Thymus (tissue), 11 donors: ENCODE results near the gene PRKCB. TPM values are rescaled to one million over a fixed set of nuclear protein-coding genes. Genes with fewer than 3 reads are reported as not detected.
A peak's percentile ranks its signal among the peaks of the same experiment; 100 is the strongest.
"Not testable (repeated sequence)": the region's sequence is repeated elsewhere in the genome, so short reads cannot be mapped to it uniquely, and the experiment has no call there.

Experiments used
- DNase-seq, 9 donors: peaks; one replicate each; pipeline ENCODE4 v3.0.0-alpha.2; 2013; ENCODE audit warnings: low spot score in 9 of 9, low read depth in 6 of 9, missing footprints in 1 of 9
- H3K27ac ChIP-seq, 2 donors: one replicate each; pipeline ENCODE4 v1.5.1; 2013; ENCODE audit warnings: control low read depth in 1 of 2, low read depth in 1 of 2, low read length in 1 of 2, mild to moderate bottlenecking in 1 of 2, moderate library complexity in 1 of 2
- H3K27me3 ChIP-seq, 2 donors: one replicate each; pipeline ENCODE4 v1.5.1; 2013; ENCODE audit warnings: low read length in 1 of 2; ENCODE audit not compliant: control insufficient read depth in 2 of 2, insufficient read depth in 1 of 2
- H3K36me3 ChIP-seq, 2 donors: one replicate each; pipeline ENCODE4 v1.5.1; 2013; ENCODE audit warnings: low read length in 1 of 2, mild to moderate bottlenecking in 1 of 2, moderate library complexity in 1 of 2; ENCODE audit not compliant: control insufficient read depth in 2 of 2, insufficient read depth in 2 of 2
- H3K4me1 ChIP-seq, 2 donors: one replicate each; pipeline ENCODE4 v1.5.1; 2013; ENCODE audit warnings: low read length in 2 of 2; ENCODE audit not compliant: control insufficient read depth in 2 of 2, insufficient read depth in 2 of 2
- H3K4me3 ChIP-seq, 2 donors: one replicate each; pipeline ENCODE4 v1.5.1; 2013; ENCODE audit warnings: low read length in 2 of 2, control low read depth in 1 of 2, mild to moderate bottlenecking in 1 of 2
- H3K9me3 ChIP-seq, 2 donors: one replicate each; pipeline ENCODE4 v1.5.1; 2013; ENCODE audit warnings: low read length in 1 of 2, mild to moderate bottlenecking in 1 of 2; ENCODE audit not compliant: control insufficient read depth in 2 of 2, insufficient read depth in 1 of 2
- WGBS: extraction: QIAGEN DNeasy Blood & Tissue Kit; methylation state at CpG from one replicate; pipeline ENCODE4 v1.1.7; 2013; 5-methylcytosine and 5-hydroxymethylcytosine counted together
- polyA plus RNA-seq: library from polyadenylated mRNA; stranded (reverse); fragments of 200-250 nt; gene quantifications from one replicate; pipeline ENCODE4 v1.2.3, GENCODE V29; 2013
- total RNA-seq: library from RNA; stranded (reverse); fragments of 120-200 nt; gene quantifications from one replicate; pipeline ENCODE4 v1.2.4, GENCODE V29; 2013
- donor health status: healthy.

The PRKCB gene
- total and polyA plus RNA-seq, 2 donors: 21.9 to 57.4 TPM

DNA sequence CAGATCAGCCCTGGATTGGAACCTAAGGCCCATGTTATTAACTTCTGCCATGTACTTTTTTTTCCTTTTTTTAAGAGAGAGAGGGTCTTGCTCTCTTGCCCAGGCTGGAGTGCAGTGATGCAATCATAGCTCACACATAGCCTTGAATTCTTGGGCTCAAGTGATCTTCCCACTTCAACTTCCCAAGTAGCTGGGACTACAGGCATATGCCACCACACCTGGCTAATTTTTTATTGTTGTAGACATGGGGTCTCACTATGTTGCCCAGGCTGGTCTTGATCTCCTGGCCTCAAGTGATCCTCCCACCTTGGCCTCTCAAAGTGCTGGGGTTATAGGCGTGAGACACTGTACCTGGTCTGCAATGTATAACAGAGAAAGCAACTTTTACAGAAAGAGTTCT lies 194.1 kb downstream of the PRKCB start:
- peaks cover 10 to 31% of the 10 kb centered on the region in 2 donors for H3K36me3 ChIP-seq
- DNase-seq, H3K4me1 ChIP-seq, H3K9me3 ChIP-seq, H3K27ac ChIP-seq, H3K4me3 ChIP-seq, H3K27me3 ChIP-seq: not testable (repeated sequence)
- WGBS: 97% methylated on average over 1 of the region's 1 CpG

DNA sequence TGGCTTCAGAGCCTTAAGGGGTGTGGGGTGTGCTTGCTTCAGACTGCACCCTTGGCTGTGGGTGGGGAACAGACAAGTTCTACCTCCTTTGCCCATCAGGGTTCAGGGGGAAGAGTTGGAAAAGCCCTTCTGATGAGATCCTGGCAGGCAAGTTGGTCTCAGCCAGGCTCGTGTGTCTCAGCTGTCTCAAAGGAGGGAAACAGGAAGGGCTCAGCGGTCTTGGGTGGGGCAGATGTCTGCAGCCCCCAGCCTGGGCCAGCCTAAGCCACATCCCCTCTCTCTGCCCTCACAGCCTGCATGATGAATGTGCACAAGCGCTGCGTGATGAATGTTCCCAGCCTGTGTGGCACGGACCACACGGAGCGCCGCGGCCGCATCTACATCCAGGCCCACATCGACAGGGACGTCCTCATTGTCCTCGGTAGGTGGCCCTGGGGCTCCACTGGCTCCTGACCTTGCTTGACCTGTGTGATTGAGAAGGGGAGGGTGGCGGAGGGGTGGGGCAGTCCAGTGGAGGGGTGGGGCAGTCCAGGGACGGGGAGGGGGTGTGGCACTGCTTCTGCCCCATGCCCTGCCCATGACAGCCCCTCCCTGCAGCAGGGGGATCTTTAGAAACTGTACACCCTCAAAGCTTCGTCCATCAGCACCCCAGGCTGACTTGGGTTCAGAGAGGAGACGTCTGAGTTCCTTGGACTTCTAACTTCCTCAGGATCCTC lies 199.5 kb downstream of the PRKCB start:
- Histone ChIP-seq H3K9me3 (no peaks in the 10 kb centered on the region), H3K4me3 (no peak overlapping the region), H3K36me3 (peaks cover 23 to 57% of the 10 kb centered on the region in 2 donors), H3K4me1 (peaks cover 0 to 5% of the 10 kb centered on the region in 2 donors), H3K27ac (no peak overlapping the region), H3K27me3 (no peaks in the 10 kb centered on the region)
- 39% methylated on average over 17 of the region's 17 CpGs for WGBS
- peak in 1 of 9 donors; percentile 20 for DNase-seq

DNA sequence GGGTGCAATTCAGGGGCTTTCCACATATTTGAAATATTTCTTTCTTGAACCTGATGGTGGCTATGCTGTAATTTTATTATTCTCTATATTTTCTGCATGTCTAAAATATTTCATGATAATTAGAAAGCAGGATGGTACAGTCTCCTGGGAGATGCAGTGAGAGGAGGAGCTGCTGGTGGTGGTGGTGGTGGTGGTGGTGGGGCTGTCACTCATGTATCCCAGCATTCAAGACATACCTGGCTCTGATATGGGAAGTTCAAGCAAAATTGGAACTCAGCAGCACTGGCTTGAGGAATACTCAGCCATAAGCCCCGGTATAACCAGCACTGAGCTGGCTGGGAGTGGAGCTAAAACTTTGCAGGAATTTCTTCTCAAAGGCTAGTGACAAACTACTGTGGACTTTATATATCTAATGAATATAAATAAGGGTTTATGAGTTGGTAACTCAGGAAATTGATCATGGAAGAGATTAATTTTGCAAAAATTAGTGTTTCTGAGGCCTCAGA lies 200.3 kb downstream of the PRKCB start:
- no peak overlapping the region for H3K27ac ChIP-seq
- H3K4me1 ChIP-seq: peaks cover 0 to 5% of the 10 kb centered on the region in 2 donors
- H3K4me3 ChIP-seq: no peak overlapping the region
- no peaks in the 10 kb centered on the region for H3K9me3 ChIP-seq
- no peak for DNase-seq
- 99% methylated on average over 1 of the region's 1 CpG for WGBS
- no peaks in the 10 kb centered on the region for H3K27me3 ChIP-seq
- H3K36me3 ChIP-seq: peaks cover 26 to 57% of the 10 kb centered on the region in 2 donors

DNA sequence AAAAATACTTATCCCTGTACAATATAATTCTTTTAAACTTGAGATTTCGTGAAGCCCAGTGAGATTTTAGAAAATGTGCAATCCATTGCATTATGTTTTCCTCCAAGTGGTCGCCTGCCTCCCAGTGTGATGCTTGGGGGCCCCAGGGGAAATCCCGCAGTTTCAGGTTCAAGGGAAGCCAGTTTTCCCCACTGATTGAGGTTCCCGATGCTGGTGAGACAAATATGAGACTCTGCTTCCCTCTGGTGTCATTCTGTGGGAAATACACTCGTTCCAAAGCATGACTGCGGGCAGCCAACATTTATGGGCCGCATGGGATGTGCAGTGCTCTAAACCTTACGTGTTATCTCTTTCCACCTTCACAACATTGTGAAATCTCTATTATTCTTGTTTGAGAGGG lies 200.8 kb downstream of the PRKCB start:
- no peak overlapping the region for H3K4me3 ChIP-seq
- 59% methylated on average over 8 of the region's 8 CpGs for WGBS
- DNase-seq: peak in 5 of 9 donors; percentile 18 to 58 (median 28)
- H3K27ac ChIP-seq: no peak overlapping the region
- peaks cover 26 to 52% of the 10 kb centered on the region in 2 donors for H3K36me3 ChIP-seq
- peaks cover 0 to 5% of the 10 kb centered on the region in 2 donors for H3K4me1 ChIP-seq
- no peaks in the 10 kb centered on the region for H3K27me3 ChIP-seq
- no peaks in the 10 kb centered on the region for H3K9me3 ChIP-seq

DNA sequence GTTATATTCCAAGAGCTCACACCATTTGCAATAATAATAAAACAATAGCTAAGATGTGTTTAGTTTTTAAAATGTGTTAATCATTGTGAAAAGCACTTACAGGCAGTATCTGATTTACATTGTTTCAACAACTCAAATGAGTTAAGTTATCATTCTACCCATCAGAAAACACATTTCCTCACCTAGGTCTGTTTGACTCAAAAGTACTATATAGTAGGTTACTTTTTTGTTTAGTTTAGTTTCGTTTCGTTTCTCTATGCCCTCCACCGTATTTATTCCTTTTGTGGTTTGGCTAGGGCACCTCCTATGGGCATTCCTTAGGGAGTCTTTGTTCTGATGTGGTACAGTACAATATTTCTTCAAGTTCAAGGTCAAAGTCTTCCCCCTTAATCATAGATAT lies 201.6 kb downstream of the PRKCB start:
- Histone ChIP-seq H3K4me1 (peaks cover 0 to 5% of the 10 kb centered on the region in 2 donors), H3K27me3 (no peaks in the 10 kb centered on the region), H3K4me3 (no peak overlapping the region), H3K9me3 (no peaks in the 10 kb centered on the region), H3K36me3 (peaks cover 23 to 45% of the 10 kb centered on the region in 2 donors), H3K27ac (no peak overlapping the region)
- 96% methylated on average over 3 of the region's 3 CpGs for WGBS
- DNase-seq: no peak

DNA sequence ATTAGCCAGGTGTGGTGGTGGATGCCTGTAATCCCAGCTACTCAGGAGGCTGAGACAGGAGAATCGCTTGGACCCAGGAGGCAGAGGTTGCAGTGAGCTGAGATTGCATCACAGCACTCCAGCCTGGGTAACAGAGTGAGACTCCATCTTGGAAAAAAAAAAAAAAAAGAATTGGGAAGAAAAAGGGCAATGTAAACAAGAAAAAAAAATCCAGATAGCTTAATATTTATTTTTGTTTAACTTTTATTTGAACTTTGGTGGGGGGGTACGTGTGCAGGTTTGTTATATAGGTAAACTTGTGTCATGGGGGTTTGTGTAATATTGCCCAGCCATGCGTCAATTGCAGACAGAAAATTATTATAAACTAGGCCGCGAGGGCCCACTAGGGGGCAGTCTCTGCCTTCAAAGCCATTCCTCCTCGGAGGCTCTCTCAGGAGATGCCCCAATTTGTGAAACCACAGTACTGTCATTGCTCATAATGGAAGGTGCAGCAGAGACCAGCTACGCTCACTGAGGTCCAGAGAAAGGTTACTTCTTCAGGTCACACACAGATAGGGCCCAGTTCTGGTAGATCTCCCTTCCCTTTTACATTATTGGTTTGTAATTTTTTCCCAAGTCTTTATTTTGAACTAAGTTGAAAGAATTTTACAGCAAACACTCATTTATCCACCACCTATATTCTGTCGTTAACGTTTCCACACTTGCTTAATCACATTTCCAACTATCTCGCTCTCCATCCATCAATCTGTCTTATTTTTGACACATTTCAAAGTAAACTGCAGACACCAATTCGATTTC lies 206.2 kb downstream of the PRKCB start:
- Histone ChIP-seq H3K9me3 (no peaks in the 10 kb centered on the region), H3K27ac (no peak overlapping the region), H3K27me3 (no peaks in the 10 kb centered on the region), H3K4me3 (no peak overlapping the region), H3K4me1 (no peaks in the 10 kb centered on the region), H3K36me3 (peaks cover 26 to 32% of the 10 kb centered on the region in 2 donors)
- peak; percentile 24 to 78 (median 59) for DNase-seq
- 52% methylated on average over 11 of the region's 11 CpGs for WGBS

DNA sequence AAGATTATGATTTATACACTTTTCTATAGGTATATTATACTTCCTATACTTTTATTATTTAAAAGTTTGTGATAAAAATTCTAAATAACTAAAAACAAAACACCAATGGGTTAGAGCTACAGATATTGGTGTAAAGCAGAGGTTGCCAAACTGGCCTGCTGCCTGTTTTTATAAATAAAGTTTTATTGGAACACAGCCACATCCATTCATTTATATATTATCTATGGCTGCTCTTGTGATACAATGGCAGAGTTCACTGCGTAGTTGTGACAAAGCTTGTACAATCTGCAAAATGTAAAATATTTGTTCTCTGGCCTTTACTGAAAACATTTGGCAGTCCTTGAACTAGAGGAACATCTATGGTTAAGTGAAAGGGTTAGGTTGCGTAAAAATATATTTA lies 208.7 kb downstream of the PRKCB start:
- Histone ChIP-seq H3K4me1 (no peaks in the 10 kb centered on the region), H3K27ac (no peak overlapping the region), H3K27me3 (no peaks in the 10 kb centered on the region), H3K9me3 (no peaks in the 10 kb centered on the region), H3K36me3 (peaks cover 15 to 23% of the 10 kb centered on the region in 2 donors), H3K4me3 (no peak overlapping the region)
- 97% methylated on average over 2 of the region's 2 CpGs for WGBS
- DNase-seq: no peak

DNA sequence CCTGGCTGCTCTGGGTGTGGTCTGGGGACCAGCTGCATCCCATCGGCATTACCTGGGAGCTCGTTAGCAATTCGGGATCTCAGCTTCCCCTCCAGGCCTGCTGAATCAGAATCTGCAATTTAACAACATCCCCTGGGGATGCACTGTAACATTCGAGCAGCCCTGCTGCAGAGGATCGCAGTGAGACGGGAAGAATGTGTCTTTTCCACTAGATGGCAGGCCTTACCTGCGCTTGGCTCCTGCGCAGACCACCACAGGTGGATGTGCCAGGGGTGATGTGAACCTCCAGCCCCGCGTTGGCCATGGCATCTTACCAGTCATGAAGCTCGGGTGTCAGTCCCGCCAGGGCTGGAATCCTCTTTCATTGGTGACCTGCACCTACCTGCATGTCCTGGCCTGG lies 209.9 kb downstream of the PRKCB start:
- H3K27me3 ChIP-seq: no peaks in the 10 kb centered on the region
- no peak overlapping the region for H3K27ac ChIP-seq
- DNase-seq: no peak
- H3K36me3 ChIP-seq: peaks cover 11 to 15% of the 10 kb centered on the region in 2 donors
- H3K9me3 ChIP-seq: no peaks in the 10 kb centered on the region
- H3K4me1 ChIP-seq: no peaks in the 10 kb centered on the region
- H3K4me3 ChIP-seq: no peak overlapping the region
- 88% methylated on average over 12 of the region's 12 CpGs for WGBS

DNA sequence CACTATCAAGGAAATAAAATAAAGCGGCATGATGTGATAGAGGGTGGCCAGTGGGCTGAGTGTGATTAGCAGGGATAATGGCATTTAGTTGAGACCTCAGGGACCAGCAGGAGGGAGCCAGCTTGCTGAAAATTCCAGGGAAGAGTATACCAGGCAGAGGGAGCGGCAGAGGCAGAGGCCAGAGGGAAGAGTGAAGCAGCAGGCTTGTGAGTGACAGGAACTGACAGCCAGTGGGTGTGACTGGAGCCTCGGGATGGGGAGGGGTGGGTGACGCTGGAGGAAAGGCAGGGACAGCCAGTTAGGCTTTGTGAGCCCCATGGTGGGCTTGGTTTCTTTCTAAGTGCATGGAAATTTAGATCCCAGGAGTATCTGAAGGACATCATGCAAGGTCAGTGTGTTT lies 210.7 kb downstream of the PRKCB start:
- 95% methylated on average over 4 of the region's 4 CpGs for WGBS
- Histone ChIP-seq H3K9me3 (no peaks in the 10 kb centered on the region), H3K27me3 (no peaks in the 10 kb centered on the region), H3K27ac (no peak overlapping the region), H3K4me3 (no peak overlapping the region), H3K4me1 (no peaks in the 10 kb centered on the region), H3K36me3 (peaks cover 11 to 15% of the 10 kb centered on the region in 2 donors)
- DNase-seq: no peak
